KOPT-K1 (cell line): ENCODE data around the gene SFT2D1.
"Not testable (repeated sequence)": the region's sequence is repeated elsewhere in the genome, so short reads cannot be mapped to it uniquely, and the experiment has no call there.

Source experiments
- H3K27ac ChIP-seq: fragments of 200-600 bp; sonication (generic); 2 replicates; pipeline ENCODE4 v1.5.1; 2016; ENCODE audit warnings: antibody characterized with exemption, mild to moderate bottlenecking, low read depth, low read length; ENCODE audit not compliant: poor library complexity, severe bottlenecking
- H3K36me3 ChIP-seq: fragments of 200-600 bp; sonication (generic); 2 replicates; pipeline ENCODE4 v1.5.1; 2017; ENCODE audit warnings: antibody characterized with exemption, mild to moderate bottlenecking, low read length, moderate library complexity; ENCODE audit not compliant: insufficient read depth
- H3K9me3 ChIP-seq: fragments of 200-600 bp; sonication (generic); 2 replicates; pipeline ENCODE4 v1.5.1; 2017; ENCODE audit warnings: antibody characterized with exemption, low read length, mild to moderate bottlenecking; ENCODE audit not compliant: insufficient read depth, poor library complexity, severe bottlenecking

Gene SFT2D1

DNA sequence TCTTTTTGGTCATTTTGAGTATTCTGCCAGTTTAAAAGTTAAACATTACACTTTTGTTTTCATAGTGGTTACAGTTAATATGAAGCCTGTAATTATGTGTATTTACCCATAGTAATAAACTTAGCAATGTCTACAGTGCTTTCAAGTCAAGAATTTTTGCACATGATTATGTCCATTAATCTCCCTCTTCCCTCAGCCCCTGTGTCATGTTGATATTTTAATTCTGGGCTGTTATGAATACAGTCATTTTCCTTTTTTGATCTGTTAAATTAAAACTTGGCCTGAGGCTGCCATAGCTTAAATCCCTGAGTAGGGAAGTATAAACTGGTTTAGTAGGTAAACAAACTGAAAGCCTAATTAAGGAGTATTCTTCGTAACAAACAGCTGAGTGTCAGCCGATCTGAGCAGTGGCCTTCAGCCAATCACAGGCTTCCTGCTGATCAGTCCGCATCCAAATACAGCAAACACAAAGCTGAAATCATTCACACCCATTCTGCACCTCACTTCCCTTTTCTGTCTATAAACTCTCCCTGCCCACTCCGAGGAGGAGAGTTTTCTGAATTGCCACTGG, 9.5 kb upstream of the SFT2D1 start:
- Histone ChIP-seq H3K27ac (no peak overlapping the region), H3K9me3 (peaks cover 10% of the 10 kb centered on the region), H3K36me3 (no peaks in the 10 kb centered on the region)

DNA sequence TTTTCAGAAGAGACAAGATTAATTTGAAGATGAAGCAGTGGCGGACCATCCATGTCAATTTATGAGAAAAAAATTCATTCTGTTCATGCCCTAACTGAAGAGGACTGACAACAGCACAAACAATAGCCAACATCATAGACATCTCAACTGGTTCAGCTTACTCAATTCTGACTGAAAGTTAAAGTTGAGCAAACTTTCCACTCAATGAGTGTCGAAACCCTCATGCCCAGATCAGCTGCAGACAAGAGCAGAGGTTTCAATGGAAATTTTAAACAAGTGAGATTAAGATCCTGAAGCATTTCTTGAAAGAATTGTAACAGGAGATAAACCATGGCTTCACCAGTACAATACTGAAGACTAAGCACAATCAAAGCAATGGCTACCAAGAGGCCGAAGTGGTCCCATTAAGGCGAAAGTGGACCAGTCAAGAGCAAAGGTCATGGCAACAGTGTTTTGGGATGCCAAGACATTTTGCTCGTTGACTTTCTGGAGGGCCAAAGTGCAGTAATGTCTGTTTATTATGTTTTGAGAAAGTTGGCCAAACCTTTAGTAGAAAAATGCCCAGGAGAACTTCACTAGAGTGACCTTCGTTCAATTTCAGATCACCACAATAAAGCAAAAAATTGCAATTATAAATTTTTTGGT, 6.1 kb upstream of the SFT2D1 start:
- H3K27ac ChIP-seq: no peak overlapping the region
- H3K9me3 ChIP-seq: peaks cover 10% of the 10 kb centered on the region
- H3K36me3 ChIP-seq: no peaks in the 10 kb centered on the region

DNA sequence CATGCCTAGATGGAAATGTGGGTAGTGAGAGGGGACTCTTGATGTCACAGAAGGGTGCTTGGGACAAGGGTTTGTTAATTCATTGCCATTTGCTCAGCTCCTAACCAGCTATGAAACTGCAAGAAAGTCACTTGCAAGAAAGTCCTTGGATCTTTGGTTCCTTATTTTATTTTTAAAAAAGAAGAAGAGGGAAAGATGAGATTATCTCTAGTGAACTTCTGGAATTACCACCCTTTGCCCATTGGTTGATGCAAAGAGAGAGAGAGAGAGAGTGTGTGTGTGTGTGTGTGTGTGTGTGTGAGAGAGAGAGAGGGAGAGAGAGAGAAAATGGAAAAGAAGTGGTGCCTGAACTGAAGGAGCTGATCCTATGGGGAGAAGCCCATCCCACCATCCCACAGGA, 4.6 kb upstream of the SFT2D1 start:
- H3K36me3 ChIP-seq: no peaks in the 10 kb centered on the region
- peaks cover 10% of the 10 kb centered on the region for H3K9me3 ChIP-seq
- H3K27ac ChIP-seq: no peak overlapping the region

DNA sequence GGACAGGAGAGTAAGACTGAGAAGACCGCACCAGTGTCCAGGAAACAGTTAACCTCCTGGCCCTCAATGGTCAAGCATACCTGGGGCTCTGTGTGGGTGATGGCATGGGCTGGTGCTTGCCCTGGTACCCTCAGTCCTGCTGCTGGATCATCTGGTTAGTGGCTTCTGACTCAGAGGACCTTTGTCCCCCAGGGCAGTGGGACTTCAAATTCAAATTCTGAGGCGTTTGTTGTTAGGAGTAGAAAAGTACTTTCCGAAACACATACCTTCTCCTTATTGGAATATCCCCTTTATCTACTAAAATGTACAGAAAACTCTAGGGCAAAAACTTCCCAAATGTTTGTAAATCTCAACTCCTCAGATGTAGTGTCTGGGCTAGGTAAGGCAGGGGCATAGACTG, 4.1 kb upstream of the SFT2D1 start:
- Histone ChIP-seq H3K9me3 (peaks cover 10% of the 10 kb centered on the region), H3K36me3 (no peaks in the 10 kb centered on the region), H3K27ac (no peak overlapping the region)

DNA sequence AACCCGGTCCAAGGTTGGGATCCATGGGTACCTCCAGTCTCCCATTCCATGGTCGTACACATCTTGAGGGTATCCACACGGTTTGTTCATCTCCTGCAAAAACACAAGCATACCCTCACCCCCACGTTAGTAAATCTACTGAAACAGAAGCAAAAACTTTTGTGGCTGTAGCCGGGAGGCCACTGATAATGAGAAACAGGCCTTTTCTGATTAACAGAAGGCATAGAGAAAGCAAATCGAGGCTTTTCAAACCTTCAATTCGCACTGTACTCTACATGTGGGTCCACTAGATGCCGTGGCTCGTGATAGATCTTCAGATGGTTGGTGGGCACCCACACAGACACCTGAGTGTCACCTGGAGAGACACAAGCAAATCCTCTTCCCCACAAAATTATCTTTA, 3.3 kb upstream of the SFT2D1 start:
- not testable (repeated sequence) for H3K36me3 ChIP-seq, H3K9me3 ChIP-seq, H3K27ac ChIP-seq

DNA sequence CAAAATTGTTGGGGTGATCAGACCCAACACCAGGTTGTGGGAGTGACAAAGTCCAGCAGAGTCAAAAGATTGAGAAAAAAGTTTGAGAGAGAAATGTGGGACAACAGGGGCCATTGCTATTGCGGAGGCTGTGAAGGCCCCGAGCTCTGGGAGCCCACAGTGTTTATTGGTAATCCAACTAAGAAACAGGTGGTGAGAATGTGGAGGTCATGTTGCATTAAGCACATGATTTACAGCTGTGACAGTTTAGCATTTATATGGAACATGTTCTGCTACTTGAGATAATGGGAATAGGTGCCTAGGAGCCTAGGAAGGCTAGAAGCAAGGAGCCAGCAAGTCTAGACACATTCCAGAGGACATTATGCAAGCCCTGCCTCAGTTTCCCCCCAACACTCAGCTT, 2.6 kb upstream of the SFT2D1 start:
- H3K9me3 ChIP-seq, H3K36me3 ChIP-seq, H3K27ac ChIP-seq: not testable (repeated sequence)

DNA sequence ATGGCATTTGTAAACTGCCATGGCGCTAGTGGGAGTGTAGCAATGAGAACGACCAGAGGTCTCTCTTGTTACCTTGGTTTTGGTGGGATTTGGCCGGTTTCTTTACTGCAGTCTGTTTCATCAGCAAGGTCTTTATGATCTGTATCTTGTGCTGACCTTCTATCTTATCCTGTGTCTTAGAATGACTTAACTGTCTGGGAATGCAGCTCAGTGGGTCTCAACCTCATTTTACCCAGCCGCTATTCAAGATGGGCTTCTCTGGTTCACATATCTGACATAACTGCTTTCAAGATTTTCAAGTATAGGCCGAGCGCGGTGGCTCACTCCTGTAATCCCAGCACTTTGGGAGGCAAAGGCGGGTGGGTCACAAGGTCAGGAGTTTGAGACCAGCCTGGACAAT, 1.9 kb upstream of the SFT2D1 start:
- Histone ChIP-seq H3K36me3 (0 out of 2 replicates have a peak, but pooled peaks cover 7% of the 10 kb centered on the region), H3K27ac (no peak overlapping the region), H3K9me3 (no peaks in the 10 kb centered on the region)

DNA sequence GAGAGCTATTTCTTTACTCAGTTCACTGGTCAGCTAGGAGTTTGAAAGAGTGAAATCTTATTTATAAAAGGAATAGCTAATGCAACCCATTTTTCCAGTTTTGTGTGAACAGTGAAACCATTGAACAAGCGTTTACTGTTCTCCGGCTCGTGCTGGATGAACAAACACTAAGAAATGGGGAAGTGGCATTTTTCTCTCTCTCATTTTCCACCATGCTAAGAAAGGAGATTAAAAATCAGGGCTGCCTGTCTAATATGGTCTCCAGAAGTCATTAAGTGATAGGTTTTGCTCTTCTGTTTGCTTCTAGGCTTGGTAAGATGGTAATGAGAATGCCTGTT, 774 bp upstream of the SFT2D1 start:
- Histone ChIP-seq H3K9me3 (no peaks in the 10 kb centered on the region), H3K27ac (no peak overlapping the region), H3K36me3 (0 out of 2 replicates have a peak, but pooled peaks cover 7% of the 10 kb centered on the region)

DNA sequence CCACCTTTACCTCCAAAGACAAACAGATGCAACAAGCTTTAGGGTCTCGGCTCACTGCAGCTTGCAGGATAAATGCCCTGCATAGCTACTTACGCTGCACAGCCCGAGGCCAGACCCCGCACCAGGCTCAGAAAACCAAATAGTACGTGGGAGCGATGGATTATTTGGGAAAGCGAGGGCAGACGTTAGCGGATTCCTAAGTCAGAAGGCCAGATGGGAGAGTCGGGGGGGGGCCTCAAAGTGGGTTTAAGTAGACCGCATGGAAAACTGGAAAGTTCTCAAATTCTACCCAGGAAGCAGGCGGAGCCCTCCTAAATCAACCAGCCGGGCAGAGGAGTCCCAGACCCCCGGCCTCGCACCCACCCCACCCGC, 382 bp downstream of the SFT2D1 start:
- Histone ChIP-seq H3K27ac (peak overlapping the region; percentile 77), H3K36me3 (peaks cover 15% of the 10 kb centered on the region), H3K9me3 (no peaks in the 10 kb centered on the region)

DNA sequence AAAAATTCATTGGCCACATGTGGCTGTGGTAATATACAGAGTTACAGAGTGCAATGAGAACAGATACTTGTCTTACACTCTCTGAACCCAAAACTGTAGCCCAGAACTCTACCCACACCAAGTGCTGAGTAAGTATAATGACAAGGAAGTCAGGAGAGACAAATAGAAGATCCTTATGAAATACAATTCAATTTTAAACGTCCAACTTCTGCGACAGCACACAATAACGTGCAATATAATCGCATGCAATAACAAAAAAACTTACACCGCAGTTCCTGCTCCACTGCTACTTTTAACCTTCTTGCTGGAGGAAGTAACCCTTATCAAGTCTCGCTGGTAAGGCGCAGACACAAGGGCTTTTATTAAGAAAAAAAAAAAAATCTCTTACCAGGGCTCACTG, 881 bp downstream of the SFT2D1 start:
- H3K36me3 ChIP-seq: peaks cover 20% of the 10 kb centered on the region
- no peaks in the 10 kb centered on the region for H3K9me3 ChIP-seq
- peak overlapping the region; percentile 77 for H3K27ac ChIP-seq

DNA sequence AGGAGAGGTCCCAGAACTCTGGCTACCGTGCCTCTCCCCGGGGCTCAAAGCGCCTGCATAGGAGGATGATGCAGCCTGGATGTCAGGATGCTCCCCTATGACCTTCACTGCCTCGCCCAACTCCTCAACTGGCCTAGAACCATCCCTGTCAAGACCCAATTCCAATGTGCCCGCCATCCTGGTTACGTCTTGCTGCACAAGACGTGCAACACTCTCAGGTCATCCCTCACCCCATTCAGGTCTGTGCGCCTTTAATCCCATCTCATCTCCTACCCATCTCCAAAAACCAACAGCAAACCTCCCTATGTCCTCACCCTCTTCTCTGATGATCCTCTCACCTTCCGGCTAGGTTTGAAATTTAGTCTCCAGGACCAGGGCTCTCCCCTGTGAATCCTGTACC, 3.5 kb downstream of the SFT2D1 start:
- H3K36me3 ChIP-seq: peaks cover 42% of the 10 kb centered on the region
- H3K9me3 ChIP-seq: no peaks in the 10 kb centered on the region
- peak overlapping the region; percentile 50 for H3K27ac ChIP-seq

DNA sequence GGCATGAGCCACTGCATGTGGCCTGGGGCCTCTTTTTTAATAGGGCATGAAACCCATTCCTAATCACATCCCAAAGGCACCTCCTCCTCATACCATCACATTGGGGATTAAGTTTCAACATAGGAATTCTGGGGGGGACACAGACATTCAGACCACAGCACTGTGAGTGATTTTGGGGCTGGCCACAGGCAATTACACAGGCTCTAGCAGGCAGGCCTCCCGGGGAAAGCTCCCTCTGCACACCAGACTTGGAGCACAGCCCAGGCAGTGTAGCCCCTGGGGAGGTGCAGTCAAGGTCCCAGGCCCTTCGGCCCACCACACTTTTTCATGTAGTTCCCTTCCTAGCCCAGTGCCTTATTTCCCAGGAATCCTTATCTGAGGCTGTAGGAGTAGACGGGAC, 5.5 kb downstream of the SFT2D1 start:
- Histone ChIP-seq H3K27ac (peak overlapping the region; percentile 50), H3K9me3 (no peaks in the 10 kb centered on the region), H3K36me3 (peaks cover 42% of the 10 kb centered on the region)

DNA sequence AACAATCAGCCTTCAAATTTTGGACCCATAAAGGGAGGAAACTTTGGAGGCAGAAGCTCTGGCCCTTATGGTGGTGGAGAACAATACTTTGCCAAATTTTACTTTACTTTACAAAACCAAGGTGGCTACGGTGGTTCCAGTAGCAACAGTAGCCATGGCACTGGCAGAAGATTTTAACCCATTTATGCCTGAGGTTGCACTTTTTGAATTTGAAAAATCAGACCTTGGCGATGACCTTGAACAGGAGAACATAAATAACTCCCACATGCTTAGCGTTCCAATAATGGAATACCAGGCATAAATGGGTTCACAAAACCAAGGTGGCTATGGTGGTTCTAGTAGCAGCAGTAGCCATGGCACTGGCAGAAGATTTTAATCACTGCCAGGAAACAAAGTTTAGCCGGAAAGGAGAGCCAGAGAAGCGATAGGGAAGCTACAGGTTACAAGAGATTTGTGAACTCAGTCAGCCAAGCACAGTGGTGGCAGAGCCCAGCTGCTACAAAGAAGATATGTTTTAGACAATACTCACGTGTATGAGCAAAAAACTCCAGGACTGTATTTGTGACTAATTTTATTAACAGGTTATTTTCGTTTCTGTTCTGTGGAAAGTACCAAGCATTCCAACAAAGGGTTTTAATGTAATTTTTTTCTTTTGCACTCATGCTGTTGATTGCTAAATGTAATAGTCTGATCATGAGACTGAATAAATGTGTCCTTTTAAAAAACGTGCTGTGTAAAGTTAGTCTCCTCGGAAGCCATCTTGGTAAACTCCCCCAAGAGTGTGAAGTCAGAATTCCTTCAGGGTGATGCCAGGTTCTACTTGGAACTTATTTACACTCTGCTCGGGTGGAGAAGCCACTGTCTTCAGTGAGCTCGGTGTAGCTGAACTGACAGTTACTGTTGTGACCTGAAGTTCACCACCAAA, 6.7 kb downstream of the SFT2D1 start:
- no peak overlapping the region for H3K27ac ChIP-seq
- H3K36me3 ChIP-seq: peaks cover 39% of the 10 kb centered on the region
- H3K9me3 ChIP-seq: no peaks in the 10 kb centered on the region

DNA sequence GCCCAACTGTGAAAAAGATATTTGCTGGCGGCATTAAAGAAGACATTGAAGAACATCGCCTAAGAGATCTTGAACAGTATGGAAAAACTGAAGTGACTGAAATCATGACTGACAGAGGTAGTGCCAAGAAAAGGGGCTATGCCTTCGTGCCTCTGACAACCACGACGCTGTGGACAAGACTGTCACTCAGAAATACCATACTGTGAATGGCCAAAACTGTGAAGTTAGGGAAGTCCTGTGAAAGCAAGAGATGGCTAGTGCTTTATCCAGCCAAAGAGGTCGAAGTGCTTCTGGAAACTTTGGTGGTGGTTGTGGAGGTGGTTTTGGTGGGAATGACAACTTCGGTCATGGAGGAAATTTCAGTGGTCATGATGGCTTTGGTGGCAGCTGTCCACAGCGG, 7.5 kb downstream of the SFT2D1 start:
- Histone ChIP-seq H3K9me3 (no peaks in the 10 kb centered on the region), H3K27ac (no peak overlapping the region), H3K36me3 (peaks cover 36% of the 10 kb centered on the region)

DNA sequence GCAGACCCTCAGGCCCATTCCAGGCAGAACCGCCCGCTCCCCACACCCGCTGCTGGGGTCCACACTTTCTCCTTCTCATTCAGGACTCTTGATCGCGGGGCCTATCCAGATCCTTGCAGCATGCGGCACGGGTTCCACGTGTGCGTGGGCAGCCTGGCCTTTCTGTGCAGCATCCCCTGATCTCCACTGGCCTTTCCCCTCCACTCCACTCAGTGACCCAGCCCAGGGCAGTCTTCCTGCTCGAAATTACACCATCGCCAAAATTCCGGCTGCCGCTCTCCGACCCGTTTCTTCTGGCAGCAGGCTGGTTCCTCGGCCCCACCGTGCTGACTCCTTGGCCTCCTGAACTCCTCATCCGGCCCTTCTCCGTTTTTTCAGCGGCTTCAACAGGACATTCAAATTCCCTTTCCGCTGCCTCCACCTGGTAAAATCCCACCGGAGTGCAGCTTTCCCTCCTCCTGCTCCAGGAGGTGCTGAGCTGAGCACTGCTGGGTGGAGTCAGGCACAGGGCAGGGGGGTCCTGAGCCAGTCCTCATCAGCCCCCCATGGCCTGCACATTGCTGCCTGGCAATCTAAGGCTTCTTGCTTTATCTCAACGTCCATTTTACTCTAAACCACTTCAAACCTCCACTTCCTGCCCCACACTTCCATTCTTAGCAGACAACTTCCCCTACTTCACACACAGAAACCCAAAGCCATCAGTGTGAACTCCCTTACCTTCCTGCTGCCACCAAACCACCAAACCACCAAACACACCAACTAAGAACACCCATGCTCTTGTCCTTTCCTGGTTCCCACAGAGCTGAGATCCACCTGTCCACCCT, 9.0 kb downstream of the SFT2D1 start:
- Histone ChIP-seq H3K9me3 (no peaks in the 10 kb centered on the region), H3K27ac (peak overlapping the region; percentile 52), H3K36me3 (peaks cover 43% of the 10 kb centered on the region)
